HG03457 (cell line): ENCODE measurements around the gene FAM168A.

ENCODE experiments used
- ATAC-seq: cut with Tn5 transposase; IDR thresholded peaks from one replicate; pipeline ENCODE4 v1.9.1; 2021; ENCODE audit warnings: moderate number of reproducible peaks; ENCODE audit not compliant: unreplicated experiment

The FAM168A gene, protein sequence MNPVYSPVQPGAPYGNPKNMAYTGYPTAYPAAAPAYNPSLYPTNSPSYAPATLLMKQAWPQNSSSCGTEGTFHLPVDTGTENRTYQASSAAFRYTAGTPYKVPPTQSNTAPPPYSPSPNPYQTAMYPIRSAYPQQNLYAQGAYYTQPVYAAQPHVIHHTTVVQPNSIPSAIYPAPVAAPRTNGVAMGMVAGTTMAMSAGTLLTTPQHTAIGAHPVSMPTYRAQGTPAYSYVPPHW

DNA sequence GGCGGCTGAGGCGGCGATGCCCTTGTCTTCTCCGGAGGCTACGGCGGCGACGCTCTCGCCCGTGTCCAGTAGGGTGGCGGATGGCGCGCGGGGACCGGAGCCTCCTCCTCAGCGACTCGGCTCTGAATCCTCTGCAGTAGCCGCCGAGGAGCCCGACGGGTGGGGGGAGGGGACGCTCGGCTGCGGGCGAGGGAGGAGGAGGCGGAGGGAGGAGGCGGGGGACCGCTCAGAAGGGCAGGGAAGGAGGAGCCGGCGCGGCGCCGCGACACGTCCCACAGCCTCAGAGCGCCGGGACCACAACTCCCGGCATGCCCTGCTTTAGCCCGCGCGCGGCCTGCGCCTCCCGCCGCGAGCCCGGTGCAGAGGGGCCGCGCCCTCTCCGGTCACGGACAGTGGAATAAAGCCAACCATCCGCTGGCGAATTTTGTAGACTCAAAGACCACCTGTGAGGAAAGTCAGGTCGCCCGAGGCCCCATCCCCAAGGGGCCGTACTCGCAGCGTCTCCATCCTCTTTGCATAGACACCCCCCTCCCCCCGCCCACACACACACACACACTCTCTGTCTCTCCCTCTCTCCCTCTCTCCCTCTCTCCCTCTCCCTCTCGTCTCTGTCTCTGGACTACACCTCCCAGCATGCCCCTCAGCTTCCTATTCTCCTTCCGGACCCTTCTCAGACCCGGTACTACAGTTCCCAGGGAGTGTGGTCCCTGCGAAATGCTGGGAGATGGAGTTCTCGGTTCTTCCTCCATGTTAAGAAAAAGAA lies at the start of gene FAM168A:
Gene FAM168A, minus strand, starts transcription at position 157 of the 763 bp plus-strand sequence. CDS start 129,638 bp downstream, outside the sequence.
- ATAC-seq, result peak; percentile 75

- peak; percentile 74 for ATAC-seq
Measured at GRCh38 chr11:73647459-73648100, 49.7 kb upstream of the FAM168A start.

- no peak for ATAC-seq
Measured at GRCh38 chr11:73645972-73646631, 48.2 kb upstream of the FAM168A start, which contains the start of gene PLEKHB1. PLEKHB1 (plus strand) TSS chr11:73646581; CDS start chr11:73646609, 28 bp downstream.

DNA sequence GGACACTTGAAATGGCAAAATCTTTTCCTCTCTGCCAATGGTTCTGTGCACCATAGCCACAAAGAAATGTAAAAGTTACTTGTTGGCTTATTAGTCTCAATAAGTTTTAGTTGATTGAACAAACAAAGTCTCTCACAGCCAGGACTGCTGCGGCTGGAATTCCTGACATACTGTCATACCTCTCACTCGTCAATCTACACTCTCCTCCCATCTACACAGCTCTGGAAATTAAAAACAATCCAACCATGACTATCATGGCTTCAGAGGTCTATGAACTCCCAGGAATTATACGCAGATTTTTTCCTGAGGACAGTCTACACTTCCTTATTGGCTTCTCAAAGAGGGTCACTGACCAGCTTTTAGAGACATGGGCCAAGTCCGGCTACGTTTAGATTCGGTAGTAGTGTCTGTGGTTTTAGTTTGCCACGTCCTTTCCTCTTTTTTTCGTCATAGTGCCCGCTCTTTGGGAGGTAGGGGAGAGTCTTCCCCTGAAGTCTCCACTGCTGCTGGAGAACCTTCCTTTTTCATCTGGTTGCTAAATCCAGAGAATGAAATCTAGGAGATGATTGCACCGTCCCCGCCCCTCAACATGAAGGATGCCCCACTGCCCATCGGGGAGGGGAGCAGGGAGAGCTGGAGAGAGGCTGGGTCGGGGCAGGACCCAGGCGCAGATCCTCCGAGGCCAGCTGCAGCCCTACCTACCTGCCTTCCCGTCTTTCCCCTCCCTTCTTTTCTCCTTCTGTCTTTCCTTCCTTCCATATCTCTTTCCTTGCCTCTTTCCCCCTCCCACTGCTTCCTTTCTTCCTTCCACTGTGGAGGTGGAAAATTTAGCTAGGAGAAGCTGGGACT lies 47.4 kb upstream of the FAM168A start:
- no peak for ATAC-seq

GRCh38 chr11:73641668-73642067 lies 43.8 kb upstream of the FAM168A start:
- ATAC-seq, result no peak

DNA sequence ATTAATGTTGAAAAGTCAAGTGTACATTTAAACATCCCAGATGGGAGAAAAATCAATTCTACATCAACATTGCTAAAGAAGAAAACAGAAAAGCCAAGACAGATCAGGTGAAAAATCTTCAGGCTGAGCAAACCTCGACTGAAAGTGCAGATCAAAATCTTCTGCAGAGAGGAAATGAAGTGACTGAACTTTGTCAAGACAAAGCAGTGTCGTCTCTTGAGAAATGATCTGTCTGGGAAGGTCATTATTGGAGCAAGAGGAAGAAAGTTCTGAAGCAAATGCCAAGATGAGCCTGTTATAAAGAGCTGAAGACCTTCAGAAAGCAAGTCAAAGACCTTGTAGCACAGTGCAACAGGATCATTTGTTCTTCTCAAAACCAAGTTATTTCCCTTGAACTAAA lies 42.7 kb upstream of the FAM168A start:
- no peak for ATAC-seq

- ATAC-seq, result no peak
Measured at GRCh38 chr11:73637012-73637411, 39.1 kb upstream of the FAM168A start.

DNA sequence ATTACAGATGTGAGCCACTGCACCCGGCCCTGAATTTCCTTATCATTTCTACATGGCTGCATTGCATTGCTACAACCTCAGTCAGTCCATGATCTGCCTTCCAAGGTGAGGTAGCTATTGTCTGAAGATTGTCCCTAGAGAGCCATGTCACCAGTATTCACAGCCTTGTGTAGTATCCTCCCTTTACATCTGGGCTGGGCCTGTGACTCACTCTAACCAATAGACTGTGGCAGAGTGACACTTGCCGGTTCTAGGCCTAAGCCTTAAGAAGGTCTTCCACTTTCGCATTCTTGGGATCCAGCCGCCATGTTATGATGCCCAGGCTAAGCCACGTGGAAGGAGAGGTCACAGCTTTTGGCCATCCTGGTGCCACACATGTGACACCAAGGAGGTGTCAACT lies 38.3 kb upstream of the FAM168A start:
- ATAC-seq, result no peak

- no peak for ATAC-seq
Measured at GRCh38 chr11:73635721-73636120, 37.8 kb upstream of the FAM168A start.

GRCh38 chr11:73633999-73634398 lies 36.1 kb upstream of the FAM168A start:
- no peak for ATAC-seq

DNA sequence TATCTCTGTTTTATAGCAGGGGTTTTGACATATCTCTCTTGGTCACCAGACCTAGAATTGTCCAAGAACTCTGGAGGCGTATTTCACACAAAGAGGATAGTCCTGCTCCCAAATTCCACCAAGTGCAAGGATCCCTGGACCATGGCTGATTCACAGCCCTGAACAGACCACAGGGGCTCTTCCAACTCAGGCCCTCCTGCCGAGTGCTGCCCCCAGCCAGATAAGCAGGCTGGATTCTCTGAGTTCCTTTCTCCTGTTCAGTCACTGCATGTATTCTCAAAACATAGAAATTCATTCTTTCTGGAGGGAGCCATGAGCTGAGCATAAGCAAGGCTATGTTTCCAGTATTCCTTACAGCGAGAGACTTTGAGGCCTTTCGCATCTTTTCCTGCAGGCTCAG lies 35.1 kb upstream of the FAM168A start:
- no peak for ATAC-seq

DNA sequence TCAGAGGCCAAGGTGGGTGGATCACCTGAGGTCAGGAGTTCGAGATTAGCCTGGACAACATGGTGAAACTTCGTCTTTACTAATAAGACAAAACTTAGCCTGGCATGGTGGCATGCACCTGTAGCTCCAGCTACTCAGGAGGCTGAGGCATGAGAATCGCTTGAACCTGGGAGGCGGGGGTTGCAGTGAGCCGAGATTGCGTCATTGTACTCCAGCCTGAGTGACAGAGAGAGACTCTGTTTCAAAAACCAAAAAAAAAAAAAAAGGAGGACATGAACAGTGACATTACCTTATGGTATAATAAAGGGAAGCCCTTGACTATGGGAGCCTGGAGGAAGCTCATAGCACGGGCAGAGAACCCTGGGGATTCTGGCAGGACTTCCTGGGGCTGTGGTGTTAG lies 32.0 kb upstream of the FAM168A start:
- ATAC-seq, result no peak

DNA sequence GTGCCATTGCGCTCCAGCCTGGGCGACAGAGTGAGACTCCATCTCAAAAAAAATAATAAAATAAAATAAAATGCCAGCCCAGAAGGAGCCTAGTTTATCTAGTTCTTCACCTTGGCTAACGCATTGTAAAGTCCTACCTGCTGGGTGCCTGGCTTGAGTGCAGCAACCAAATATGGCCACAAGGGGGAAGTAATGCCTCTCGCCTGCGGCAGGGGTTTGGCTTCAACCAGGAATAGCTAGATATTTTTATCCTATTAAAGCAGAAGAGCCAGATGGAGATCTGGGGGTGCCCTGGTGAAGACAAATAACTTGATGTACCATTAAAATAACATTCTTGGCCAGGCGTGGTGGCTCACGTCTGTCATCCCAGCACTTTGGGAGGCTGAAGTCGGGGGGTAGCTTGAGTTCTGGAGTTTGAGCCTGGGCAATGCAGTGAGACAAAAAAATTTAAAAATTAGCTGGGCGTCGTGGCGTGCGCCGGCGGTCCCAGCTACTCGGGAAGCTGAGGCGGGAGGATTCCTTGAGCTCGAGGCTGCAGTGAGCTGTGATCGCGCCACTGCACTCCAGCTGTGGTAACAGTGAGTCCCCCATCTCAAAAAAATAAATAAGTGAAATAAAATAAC lies 27.9 kb upstream of the FAM168A start:
- no peak for ATAC-seq

GRCh38 chr11:73623686-73624085 lies 25.8 kb upstream of the FAM168A start:
- ATAC-seq, result no peak

- ATAC-seq, result no peak
Measured at GRCh38 chr11:73622926-73623593, 25.1 kb upstream of the FAM168A start.

DNA sequence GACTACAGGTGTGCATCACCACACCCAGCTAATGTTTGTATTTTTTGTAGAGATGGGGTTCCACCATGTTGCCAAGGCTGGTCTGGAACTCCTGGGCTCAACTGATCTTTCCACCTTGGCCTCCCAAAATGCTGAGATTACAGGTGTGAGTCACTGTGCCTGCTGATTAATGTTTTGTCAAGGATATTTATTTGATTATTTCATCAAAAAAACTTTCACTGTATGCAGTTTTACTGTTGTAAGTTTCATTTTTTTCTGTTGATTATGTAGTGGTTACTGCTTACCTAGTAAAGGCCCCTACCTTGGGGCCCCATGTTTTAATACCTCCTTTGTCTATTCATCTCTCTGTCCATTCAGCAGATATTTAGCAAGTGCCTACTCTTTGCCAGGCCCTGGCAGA lies 16.7 kb upstream of the FAM168A start:
- ATAC-seq, result no peak

DNA sequence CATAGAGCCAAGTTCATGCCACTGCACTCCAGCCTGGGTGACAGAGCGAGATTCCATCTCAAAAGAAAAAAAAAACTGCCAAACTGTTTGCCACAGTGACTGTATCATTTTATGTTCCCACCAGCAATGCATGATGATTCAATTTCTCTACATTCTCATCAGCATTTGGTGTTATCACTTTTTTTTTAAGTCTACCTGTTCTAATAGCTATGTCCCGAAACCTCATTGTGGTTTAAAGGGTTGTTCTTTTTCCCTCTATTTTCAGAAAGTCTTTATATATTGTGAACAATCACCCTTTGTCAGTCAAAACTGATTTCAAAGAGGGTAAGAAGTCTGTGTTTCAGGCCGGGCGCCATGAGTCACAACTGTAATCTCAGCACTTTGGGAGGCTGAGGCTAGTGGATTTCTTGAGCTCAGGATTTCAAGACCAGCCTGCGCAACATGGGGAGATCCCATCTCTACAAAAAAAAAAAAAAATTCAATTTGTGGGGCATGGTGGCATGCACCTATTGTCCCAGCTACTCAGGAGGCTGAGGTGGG lies 14.8 kb upstream of the FAM168A start:
- ATAC-seq, result no peak

- no peak for ATAC-seq
Measured at GRCh38 chr11:73598719-73599379, 937 bp upstream of the FAM168A start.
